HG03354 (cell line): ENCODE results near the gene CAP1.
"Not testable (repeated sequence)": the region's sequence is repeated elsewhere in the genome, so short reads cannot be mapped to it uniquely, and the experiment has no call there.

ENCODE experiments used
- ATAC-seq: cut with Tn5 transposase; IDR thresholded peaks from one replicate; pipeline ENCODE4 v1.9.1; 2021; ENCODE audit warnings: mild to moderate bottlenecking; ENCODE audit not compliant: unreplicated experiment, poor library complexity, severe bottlenecking

CAP1 gene

GRCh38 chr1:40029608-40030007, 10.9 kb upstream of the CAP1 start:
- no peak for ATAC-seq

- no peak for ATAC-seq
Observed at GRCh38 chr1:40030528-40031135, 9.9 kb upstream of the CAP1 start.

GRCh38 chr1:40032240-40032891, 8.2 kb upstream of the CAP1 start:
- no peak for ATAC-seq

GRCh38 chr1:40034869-40035268, 5.7 kb upstream of the CAP1 start:
- ATAC-seq = no peak

GRCh38 chr1:40036574-40036973, 4.0 kb upstream of the CAP1 start:
- ATAC-seq = no peak

GRCh38 chr1:40037254-40037653, 3.3 kb upstream of the CAP1 start:
- not testable (repeated sequence) for ATAC-seq

GRCh38 chr1:40038697-40039096, 1.8 kb upstream of the CAP1 start:
- ATAC-seq = no peak

GRCh38 chr1:40039245-40039756, 1.2 kb upstream of the CAP1 start:
- ATAC-seq = peak; percentile 8

GRCh38 chr1:40039757-40040510, 595 bp upstream of the CAP1 start:
- peak; percentile 69 for ATAC-seq

- no peak for ATAC-seq
Observed at GRCh38 chr1:40041466-40041838, 923 bp downstream of the CAP1 start.

- ATAC-seq = no peak
Observed at GRCh38 chr1:40042341-40042740, 1.8 kb downstream of the CAP1 start.

- no peak for ATAC-seq
Observed at GRCh38 chr1:40044110-40044509, 3.6 kb downstream of the CAP1 start.

GRCh38 chr1:40045182-40045581, 4.7 kb downstream of the CAP1 start:
- no peak for ATAC-seq

- ATAC-seq = no peak
Observed at GRCh38 chr1:40045766-40046165, 5.2 kb downstream of the CAP1 start.

GRCh38 chr1:40047276-40047675, 6.7 kb downstream of the CAP1 start:
- no peak for ATAC-seq

- ATAC-seq = no peak
Observed at GRCh38 chr1:40047769-40048168, 7.2 kb downstream of the CAP1 start.

- no peak for ATAC-seq
Observed at GRCh38 chr1:40049725-40050124, 9.2 kb downstream of the CAP1 start.

- ATAC-seq = no peak
Observed at GRCh38 chr1:40050863-40051262, 10.3 kb downstream of the CAP1 start.

GRCh38 chr1:40053138-40053887, 12.8 kb downstream of the CAP1 start:
- ATAC-seq = no peak
